Measurements from ENCODE around the gene NRG3. TPM values are rescaled to one million over a fixed set of nuclear protein-coding genes. Genes with fewer than 3 reads are reported as not detected.

Gene NRG3
- total RNA-seq, 4 donors from 2014 or later: 0.54 TPM; not detected in 3

DNA sequence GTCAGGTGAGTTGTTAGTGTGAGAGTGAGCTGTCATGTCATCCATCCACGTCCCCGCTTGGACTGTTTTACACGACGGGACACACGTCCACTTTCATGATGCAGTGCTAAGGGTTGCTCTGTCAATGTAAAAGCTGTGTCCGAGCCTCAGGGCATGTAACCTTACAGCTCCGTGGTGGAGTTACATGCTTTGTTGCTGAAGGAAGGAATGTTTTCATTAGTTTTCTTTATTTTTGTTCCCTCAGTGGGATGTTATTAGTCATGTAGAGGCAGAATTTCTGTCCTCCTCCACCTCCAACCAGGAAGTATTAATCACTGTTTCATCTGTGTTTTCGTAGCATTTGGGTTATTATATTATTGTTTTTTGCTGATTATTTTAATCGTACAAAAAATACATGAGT, 88.6 kb downstream of the NRG3 start:
- Histone ChIP-seq H3K4me3 (no peak overlapping the region), H3K27ac (no peak overlapping the region), H3K4me1 (no peaks in the 10 kb centered on the region), H3K9me3 (no peaks in the 10 kb centered on the region), H3K36me3 (no peaks in the 10 kb centered on the region), H3K27me3 (no peaks in the 10 kb centered on the region)
- ATAC-seq: no peak
- TF ChIP-seq POLR2A (IDR thresholded peaks at IDR 0.05) (no peak), EP300 (IDR thresholded peaks at IDR 0.05) (no peak), POLR2AphosphoS5 (IDR thresholded peaks at IDR 0.05) (no peak)
- TF ChIP-seq, protein P1, sequence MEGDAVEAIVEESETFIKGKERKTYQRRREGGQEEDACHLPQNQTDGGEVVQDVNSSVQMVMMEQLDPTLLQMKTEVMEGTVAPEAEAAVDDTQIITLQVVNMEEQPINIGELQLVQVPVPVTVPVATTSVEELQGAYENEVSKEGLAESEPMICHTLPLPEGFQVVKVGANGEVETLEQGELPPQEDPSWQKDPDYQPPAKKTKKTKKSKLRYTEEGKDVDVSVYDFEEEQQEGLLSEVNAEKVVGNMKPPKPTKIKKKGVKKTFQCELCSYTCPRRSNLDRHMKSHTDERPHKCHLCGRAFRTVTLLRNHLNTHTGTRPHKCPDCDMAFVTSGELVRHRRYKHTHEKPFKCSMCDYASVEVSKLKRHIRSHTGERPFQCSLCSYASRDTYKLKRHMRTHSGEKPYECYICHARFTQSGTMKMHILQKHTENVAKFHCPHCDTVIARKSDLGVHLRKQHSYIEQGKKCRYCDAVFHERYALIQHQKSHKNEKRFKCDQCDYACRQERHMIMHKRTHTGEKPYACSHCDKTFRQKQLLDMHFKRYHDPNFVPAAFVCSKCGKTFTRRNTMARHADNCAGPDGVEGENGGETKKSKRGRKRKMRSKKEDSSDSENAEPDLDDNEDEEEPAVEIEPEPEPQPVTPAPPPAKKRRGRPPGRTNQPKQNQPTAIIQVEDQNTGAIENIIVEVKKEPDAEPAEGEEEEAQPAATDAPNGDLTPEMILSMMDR (IDR thresholded peaks at IDR 0.05): no peak
- WGBS, 2 donors (ENCODE audit: low coverage in 1 of 2): 52 to 84% methylated on average over 6 to 9 of the region's 9 CpGs

- Histone ChIP-seq H3K36me3 (no peaks in the 10 kb centered on the region), H3K27ac (no peak overlapping the region), H3K9me3 (peaks cover 0 to 18% (median 0%) of the 10 kb centered on the region in 3 donors), H3K4me1 (no peaks in the 10 kb centered on the region), H3K4me3 (no peak overlapping the region), H3K27me3 (no peaks in the 10 kb centered on the region)
- TF ChIP-seq, protein P1 (IDR thresholded peaks at IDR 0.05): no peak
- TF ChIP-seq EP300 (IDR thresholded peaks at IDR 0.05) (no peak), POLR2A (IDR thresholded peaks at IDR 0.05) (no peak), POLR2AphosphoS5 (IDR thresholded peaks at IDR 0.05) (no peak)
- no peak for ATAC-seq
Measured at GRCh38 chr10:81967716-81968115, 92.7 kb downstream of the NRG3 start.

DNA sequence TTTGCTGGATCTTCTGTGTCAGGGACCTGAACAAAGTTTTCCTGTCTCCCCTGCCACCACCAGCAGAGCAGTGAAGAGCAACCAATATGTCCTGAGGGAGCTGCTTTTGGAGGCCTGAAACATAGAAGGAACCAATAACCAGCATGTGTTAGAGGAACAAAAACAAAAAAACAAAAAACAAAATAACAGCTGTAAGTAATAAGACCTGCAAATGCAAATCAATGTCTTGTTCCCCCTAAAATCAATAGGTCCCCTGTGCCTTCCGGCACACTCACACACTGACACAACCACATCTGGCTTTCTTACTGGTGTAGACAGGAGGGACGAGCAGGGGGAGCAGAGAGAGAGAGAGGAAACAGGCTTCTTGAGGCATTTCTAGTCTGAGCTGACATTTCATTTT, 94.1 kb downstream of the NRG3 start:
- Histone ChIP-seq H3K4me3 (no peak overlapping the region), H3K36me3 (no peaks in the 10 kb centered on the region), H3K9me3 (peaks cover 0 to 32% (median 0%) of the 10 kb centered on the region in 3 donors), H3K4me1 (no peaks in the 10 kb centered on the region), H3K27me3 (no peaks in the 10 kb centered on the region), H3K27ac (no peak overlapping the region)
- ATAC-seq: no peak
- WGBS, 2 donors (ENCODE audit: low coverage in 1 of 2): 70% methylated on average over 2 of the region's 2 CpGs; no CpG with 5 or more reads in 1 of the 2 donors
- TF ChIP-seq EP300 (IDR thresholded peaks at IDR 0.05): no peak
- no peak for TF ChIP-seq POLR2A (IDR thresholded peaks at IDR 0.05)

DNA sequence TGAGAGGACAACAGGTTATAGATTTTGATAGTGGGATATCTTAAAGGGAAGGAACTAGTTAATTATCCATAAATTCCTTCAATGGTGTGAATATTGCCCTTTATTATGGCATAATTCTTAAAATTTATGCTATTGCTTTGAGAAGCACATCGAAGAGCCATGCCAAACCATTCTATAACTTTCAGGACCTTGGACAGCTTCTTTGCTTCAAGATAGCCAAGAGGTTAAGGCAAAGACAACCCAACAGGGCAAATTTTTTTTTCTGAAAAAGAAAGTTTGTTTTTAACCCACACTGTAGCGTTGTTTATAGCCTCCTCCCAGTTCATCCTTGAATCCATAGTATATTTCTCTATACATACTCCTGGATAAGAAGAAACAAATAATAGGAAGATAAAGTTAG, 103.2 kb downstream of the NRG3 start:
- H3K27me3 ChIP-seq: no peaks in the 10 kb centered on the region

DNA sequence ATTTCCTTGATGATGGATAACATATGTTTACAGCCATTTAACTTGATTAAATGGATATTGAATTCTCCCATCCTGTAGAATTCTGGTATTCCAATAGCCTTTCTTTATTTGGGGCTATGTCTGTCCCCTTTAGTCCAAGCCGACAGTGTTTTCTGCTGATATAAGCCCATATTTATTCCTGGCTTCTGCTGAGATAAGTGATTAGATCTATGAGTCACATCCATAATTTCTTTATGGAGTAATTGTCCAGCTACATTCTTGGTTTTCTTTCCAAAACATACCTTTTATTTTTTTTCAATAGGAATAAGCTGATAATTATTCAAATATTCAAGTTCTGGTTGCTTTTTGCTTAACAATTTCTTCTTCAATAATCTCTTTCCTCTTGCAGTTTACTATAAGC, 106.7 kb downstream of the NRG3 start:
- TF ChIP-seq POLR2AphosphoS5 (IDR thresholded peaks at IDR 0.05) (no peak), POLR2A (IDR thresholded peaks at IDR 0.05) (no peak), EP300 (IDR thresholded peaks at IDR 0.05) (no peak)
- TF ChIP-seq, protein P1 (IDR thresholded peaks at IDR 0.05): no peak
- ATAC-seq: no peak
- Histone ChIP-seq H3K4me1 (no peaks in the 10 kb centered on the region), H3K27me3 (no peaks in the 10 kb centered on the region), H3K9me3 (no peaks in the 10 kb centered on the region), H3K36me3 (no peaks in the 10 kb centered on the region), H3K4me3 (no peak overlapping the region), H3K27ac (no peak overlapping the region)
- WGBS, 2 donors (ENCODE audit: low coverage in 1 of 2): 89 to 100% methylated on average over 1 of the region's 1 CpG

More for the DNA sequence above, 103.2 kb downstream of the NRG3 start:
- Histone ChIP-seq H3K9me3 (peaks cover 0 to 15% (median 0%) of the 10 kb centered on the region in 3 donors), H3K4me3 (no peak overlapping the region), H3K27ac (no peak overlapping the region), H3K36me3 (no peaks in the 10 kb centered on the region), H3K4me1 (no peaks in the 10 kb centered on the region)
- TF ChIP-seq, protein P1 (IDR thresholded peaks at IDR 0.05): no peak
- no peak for TF ChIP-seq POLR2A (IDR thresholded peaks at IDR 0.05)
- TF ChIP-seq POLR2AphosphoS5 (IDR thresholded peaks at IDR 0.05): no peak
- no peak for TF ChIP-seq EP300 (IDR thresholded peaks at IDR 0.05)
- WGBS, 2 donors (ENCODE audit: low coverage in 1 of 2): 53 to 57% methylated on average over 1 to 2 of the region's 2 CpGs
- no peak for ATAC-seq

Data from gastroesophageal sphincter (tissue), 4 donors.